Peyer's patch (tissue), 4 donors: ENCODE measurements around the gene ARMC9. TPM values are rescaled to one million over a fixed set of nuclear protein-coding genes. Genes with fewer than 3 reads are reported as not detected.
"Not testable (repeated sequence)": the region's sequence is repeated elsewhere in the genome, so short reads cannot be mapped to it uniquely, and the experiment has no call there.

ENCODE experiments used
- DNase-seq, 3 donors: peaks; one replicate each; pipeline ENCODE4 v3.0.0-alpha.2; 2017 to 2019
- H3K27ac ChIP-seq, 4 donors: fragments of 200-600 bp; sonication (generic); one replicate each; pipeline ENCODE4 v1.5.1; 2016 to 2019
- H3K27me3 ChIP-seq, 2 donors: fragments of 200-600 bp; sonication (generic); one replicate each; pipeline ENCODE4 v1.5.1; 2019
- H3K36me3 ChIP-seq, 3 donors: fragments of 200-600 bp; sonication (generic); one replicate each; pipeline ENCODE4 v1.5.1; 2016 to 2019
- H3K4me1 ChIP-seq, 4 donors: fragments of 200-600 bp; sonication (generic); one replicate each; pipeline ENCODE4 v1.5.1; 2016 to 2019
- H3K4me3 ChIP-seq, 4 donors: fragments of 200-600 bp; sonication (generic); 1 replicate in 3 of 4; 2 replicates in 1 of 4; pipeline ENCODE4 v1.5.1; 2016 to 2019; ENCODE audit warnings: mild to moderate bottlenecking in 1 of 4
- H3K9me3 ChIP-seq, 4 donors: fragments of 200-600 bp; sonication (generic); one replicate each; pipeline ENCODE4 v1.5.1; 2016 to 2019; ENCODE audit warnings: mild to moderate bottlenecking in 1 of 4
- POLR2A ChIP-seq, 2 donors: fragments of 450-650 bp; IDR thresholded peaks; one replicate each; pipeline ENCODE4 v1.5.1; 2017; ENCODE audit warnings: antibody characterized with exemption in 2 of 2, mild to moderate bottlenecking in 2 of 2, moderate library complexity in 2 of 2
- total RNA-seq, 4 donors: library from RNA; depleted of rRNA; stranded (reverse); fragments of >200 nt; gene quantifications; one replicate each; pipeline ENCODE4 v1.1.0, GENCODE V29; 2016
- TF ChIP-seq, protein P1 (sequence below), 6 experiments: fragments of 450-650 bp in 4 of 6; fragments of 200-600 bp in 2 of 6; sonication (generic) in 1 of 6; IDR thresholded peaks; one replicate each; pipeline ENCODE4 v1.5.1; 2017 to 2019; ENCODE audit warnings: antibody characterized with exemption in 6 of 6, mild to moderate bottlenecking in 3 of 6, moderate library complexity in 1 of 6

Gene ARMC9
- total RNA-seq, 4 donors from 2014 or later, result 3.3 to 15.7 (median 10.5) TPM

DNA sequence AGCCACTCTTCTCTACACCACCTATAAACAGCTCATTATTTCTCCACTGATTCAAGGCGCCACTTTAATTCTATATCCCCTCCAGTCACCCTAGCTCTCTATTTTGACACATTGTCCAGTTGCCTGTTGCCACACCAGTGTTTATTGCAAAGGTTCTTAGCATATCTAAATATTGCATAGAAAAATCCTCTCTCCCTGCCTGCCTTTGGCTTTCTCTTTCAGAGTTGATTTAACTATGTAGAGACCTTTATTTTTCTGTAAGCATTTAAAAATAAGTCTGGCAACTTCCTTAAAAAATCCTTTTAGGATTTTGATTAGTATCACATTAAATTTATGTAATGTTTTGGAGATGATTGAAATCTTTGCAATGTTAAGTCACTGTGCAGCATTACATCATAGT, 149.2 kb downstream of the ARMC9 start:
- no peak for DNase-seq
- H3K4me3 ChIP-seq, result no peak overlapping the region
- H3K9me3 ChIP-seq, result no peaks in the 10 kb centered on the region
- no peak for TF ChIP-seq POLR2A (IDR thresholded peaks at IDR 0.05)
- TF ChIP-seq, protein P1, sequence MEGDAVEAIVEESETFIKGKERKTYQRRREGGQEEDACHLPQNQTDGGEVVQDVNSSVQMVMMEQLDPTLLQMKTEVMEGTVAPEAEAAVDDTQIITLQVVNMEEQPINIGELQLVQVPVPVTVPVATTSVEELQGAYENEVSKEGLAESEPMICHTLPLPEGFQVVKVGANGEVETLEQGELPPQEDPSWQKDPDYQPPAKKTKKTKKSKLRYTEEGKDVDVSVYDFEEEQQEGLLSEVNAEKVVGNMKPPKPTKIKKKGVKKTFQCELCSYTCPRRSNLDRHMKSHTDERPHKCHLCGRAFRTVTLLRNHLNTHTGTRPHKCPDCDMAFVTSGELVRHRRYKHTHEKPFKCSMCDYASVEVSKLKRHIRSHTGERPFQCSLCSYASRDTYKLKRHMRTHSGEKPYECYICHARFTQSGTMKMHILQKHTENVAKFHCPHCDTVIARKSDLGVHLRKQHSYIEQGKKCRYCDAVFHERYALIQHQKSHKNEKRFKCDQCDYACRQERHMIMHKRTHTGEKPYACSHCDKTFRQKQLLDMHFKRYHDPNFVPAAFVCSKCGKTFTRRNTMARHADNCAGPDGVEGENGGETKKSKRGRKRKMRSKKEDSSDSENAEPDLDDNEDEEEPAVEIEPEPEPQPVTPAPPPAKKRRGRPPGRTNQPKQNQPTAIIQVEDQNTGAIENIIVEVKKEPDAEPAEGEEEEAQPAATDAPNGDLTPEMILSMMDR (IDR thresholded peaks at IDR 0.05), result no peak
- H3K4me1 ChIP-seq, result peaks cover 0 to 4% (median 0%) of the 10 kb centered on the region in 4 donors
- H3K27ac ChIP-seq, result no peak overlapping the region
- H3K36me3 ChIP-seq, result no peaks in the 10 kb centered on the region
- H3K27me3 ChIP-seq, result no peaks in the 10 kb centered on the region

DNA sequence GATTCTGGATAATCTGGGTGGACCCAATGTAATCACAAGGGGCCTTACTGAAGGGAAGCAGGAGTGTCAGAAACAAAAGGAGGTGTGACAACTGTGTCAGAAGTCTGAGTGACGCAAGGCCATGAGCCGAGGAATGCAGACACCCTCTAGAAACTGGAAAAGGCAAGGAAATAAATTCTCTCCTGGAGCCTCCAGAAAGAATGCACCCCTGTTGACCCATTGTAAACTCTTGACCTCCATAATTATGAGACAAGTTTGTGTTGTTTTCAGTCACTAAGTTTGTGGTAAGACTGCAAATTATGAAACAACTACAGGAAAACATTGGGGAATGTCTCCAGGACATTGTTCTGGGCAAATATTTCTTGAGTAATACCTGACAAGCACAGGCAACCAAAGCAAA, 149.7 kb downstream of the ARMC9 start:
- TF ChIP-seq POLR2A (IDR thresholded peaks at IDR 0.05), result no peak
- TF ChIP-seq, protein P1 (IDR thresholded peaks at IDR 0.05), result no peak
- peak in 1 of 3 donors; percentile 28 for DNase-seq
- Histone ChIP-seq H3K27me3 (no peaks in the 10 kb centered on the region), H3K27ac (no peak overlapping the region), H3K4me3 (no peak overlapping the region), H3K9me3 (no peaks in the 10 kb centered on the region), H3K36me3 (no peaks in the 10 kb centered on the region), H3K4me1 (peaks cover 0 to 4% (median 0%) of the 10 kb centered on the region in 4 donors)

DNA sequence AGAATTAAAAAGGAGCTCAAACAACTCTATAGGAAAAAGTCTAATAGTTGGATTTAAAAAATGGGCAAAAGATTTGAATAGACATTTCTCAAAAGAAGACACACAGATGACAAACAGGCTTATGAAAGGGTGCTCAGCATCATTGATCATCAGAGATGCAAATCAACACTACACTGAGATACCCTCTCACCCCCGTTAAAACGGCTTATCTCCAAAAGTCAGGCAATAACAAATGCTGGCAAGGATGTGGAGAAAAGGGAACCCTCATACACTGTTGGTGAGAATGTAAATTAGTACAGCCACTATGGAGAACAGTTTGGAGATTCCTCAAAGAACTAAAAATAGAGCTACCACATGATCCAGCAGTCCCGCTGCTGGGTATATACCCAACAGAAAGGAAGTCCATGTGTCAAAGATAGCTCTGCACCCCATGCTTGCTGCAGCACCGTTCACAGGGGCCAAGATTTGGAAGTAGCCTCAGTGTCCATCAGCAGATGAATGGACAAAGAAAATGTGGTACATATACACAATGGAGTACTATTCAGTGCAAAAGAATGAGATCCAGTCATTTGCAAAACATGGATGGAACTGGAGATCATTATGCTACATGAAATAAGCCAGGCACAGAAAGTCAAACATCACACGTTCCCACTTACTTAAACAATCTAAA, 150.4 kb downstream of the ARMC9 start:
- Histone ChIP-seq H3K4me1 (no peaks in the 10 kb centered on the region), H3K27ac (no peak overlapping the region), H3K9me3 (no peaks in the 10 kb centered on the region), H3K27me3 (no peaks in the 10 kb centered on the region), H3K4me3 (no peak overlapping the region), H3K36me3 (no peaks in the 10 kb centered on the region)
- DNase-seq, result peak; percentile 4 to 30 (median 5)
- TF ChIP-seq, protein P1 (IDR thresholded peaks at IDR 0.05), result no peak
- TF ChIP-seq POLR2A (IDR thresholded peaks at IDR 0.05), result no peak

DNA sequence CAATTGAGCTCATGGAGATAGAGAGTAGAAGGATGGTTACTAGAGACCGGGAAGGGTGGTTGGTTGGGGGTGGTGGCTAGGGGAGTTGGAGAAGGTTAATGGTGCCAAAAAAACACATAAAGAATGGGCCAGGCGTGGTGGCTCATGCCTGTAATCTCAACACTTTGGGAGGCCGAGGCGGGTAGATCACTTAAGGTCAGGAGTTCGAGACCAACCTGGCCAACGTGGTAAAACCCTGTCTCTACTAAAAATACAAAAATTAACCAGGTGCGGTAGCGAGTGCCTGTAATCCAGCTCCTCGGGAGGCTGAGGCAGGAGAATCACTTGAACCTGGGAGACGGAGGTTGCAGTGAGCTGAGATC, 150.9 kb downstream of the ARMC9 start:
- DNase-seq, result peak; percentile 0 to 15 (median 5)
- H3K4me3 ChIP-seq, H3K27ac ChIP-seq, H3K4me1 ChIP-seq, H3K36me3 ChIP-seq, H3K9me3 ChIP-seq, H3K27me3 ChIP-seq: not testable (repeated sequence)

DNA sequence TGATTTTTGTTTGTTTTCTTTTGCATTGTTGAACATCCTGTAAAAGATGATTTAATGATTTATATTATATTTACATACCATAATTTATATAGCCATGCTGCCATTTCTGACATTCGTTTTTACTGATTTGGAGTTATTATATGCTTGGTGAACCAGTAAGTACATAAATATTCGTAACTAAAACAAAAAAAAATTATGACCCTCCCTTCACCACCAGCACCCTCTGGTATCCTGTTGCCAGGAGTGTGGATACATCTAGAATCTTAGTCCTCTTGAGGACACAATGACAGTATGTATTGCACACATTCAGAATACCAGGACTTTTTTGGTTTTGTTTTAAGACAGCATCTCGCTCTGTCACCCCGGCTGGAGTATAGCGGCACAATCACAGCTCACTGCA, 153.2 kb downstream of the ARMC9 start:
- TF ChIP-seq POLR2A (IDR thresholded peaks at IDR 0.05), result no peak
- TF ChIP-seq, protein P1 (IDR thresholded peaks at IDR 0.05), result no peak

DNA sequence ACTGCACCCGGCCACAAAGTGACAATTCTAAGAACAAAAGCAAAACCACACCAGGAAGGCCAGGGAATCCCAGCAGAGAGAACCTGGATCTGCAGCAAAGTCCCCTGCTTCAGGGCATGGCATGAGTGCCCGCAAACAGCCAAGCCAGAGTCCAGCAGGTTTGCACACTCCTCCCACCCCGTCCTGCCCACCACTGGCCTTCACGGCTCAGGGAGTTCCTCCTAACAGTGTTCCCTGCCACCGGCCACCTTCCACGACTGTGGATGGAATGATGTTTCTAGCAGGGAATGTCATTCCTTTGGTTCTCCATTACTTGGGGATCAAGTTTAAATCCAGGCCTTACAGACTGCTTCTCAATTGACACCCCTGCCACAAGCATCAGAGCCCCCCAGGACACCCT, 155.0 kb downstream of the ARMC9 start:
- DNase-seq, result peak in 1 of 3 donors; percentile 15
- H3K27me3 ChIP-seq, result no peaks in the 10 kb centered on the region
- TF ChIP-seq, protein P1 (IDR thresholded peaks at IDR 0.05), result no peak
- no peak for TF ChIP-seq POLR2A (IDR thresholded peaks at IDR 0.05)
- no peak overlapping the region for H3K4me3 ChIP-seq
- no peaks in the 10 kb centered on the region for H3K9me3 ChIP-seq
- no peaks in the 10 kb centered on the region for H3K36me3 ChIP-seq
- H3K4me1 ChIP-seq, result no peaks in the 10 kb centered on the region
- no peak overlapping the region for H3K27ac ChIP-seq

More for the DNA sequence above, 153.2 kb downstream of the ARMC9 start:
- no peaks in the 10 kb centered on the region for H3K27me3 ChIP-seq
- no peak overlapping the region for H3K27ac ChIP-seq
- no peaks in the 10 kb centered on the region for H3K9me3 ChIP-seq
- H3K36me3 ChIP-seq, result no peaks in the 10 kb centered on the region
- H3K4me3 ChIP-seq, result no peak overlapping the region
- H3K4me1 ChIP-seq, result no peaks in the 10 kb centered on the region
- DNase-seq, result peak in 1 of 3 donors; percentile 8
